NCI-H446 (cell line): ENCODE data around the gene AKAP13.

ENCODE experiments used
- DNase-seq, 2 experiments: peaks; one replicate each; lab custom pipeline; 2025; lab: John Stamatoyannopoulos, UW

The AKAP13 gene

GRCh38 chr15:85672332-85673084 is 292.1 kb downstream of the AKAP13 start:
- no peak for DNase-seq

- DNase-seq: no peak
Measured at GRCh38 chr15:85673326-85673725, 292.9 kb downstream of the AKAP13 start.

DNA sequence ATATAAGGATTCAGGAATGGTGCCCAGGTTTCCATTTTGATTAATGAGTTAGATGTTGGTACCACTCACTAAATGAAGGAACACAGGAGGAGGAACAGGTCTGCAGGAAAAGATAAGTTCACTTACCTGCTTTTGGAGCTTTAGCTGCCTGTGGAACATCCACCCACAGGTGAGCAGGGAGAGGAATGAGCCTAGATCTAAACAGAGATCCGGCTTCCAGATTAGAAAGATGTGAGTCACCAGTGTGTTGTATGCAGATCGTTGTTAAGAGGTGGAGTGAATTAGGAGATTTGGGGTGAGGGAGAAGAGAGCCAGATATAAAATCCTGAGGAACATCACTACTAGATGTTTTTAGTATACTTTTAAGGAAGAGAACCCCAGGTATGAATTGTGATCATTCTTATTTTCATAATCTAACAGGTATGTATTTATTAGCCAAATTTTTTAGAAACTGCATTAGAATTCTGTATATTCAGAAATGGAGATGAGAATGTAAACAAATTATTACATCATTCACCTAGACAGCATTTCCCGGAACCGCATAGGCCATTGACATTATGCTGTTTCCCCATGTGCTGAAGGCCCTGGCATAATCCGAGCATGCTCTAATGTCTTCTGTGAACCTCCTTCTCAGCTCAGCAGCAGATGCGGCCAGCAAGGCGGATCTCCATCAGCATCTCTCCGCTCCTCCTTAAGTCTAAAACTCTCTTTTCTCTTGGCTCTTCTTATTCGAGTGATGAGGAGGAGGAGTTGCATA is 296.1 kb downstream of the AKAP13 start:
- DNase-seq: no peak

GRCh38 chr15:85679231-85679630 is 298.8 kb downstream of the AKAP13 start:
- no peak for DNase-seq

GRCh38 chr15:85681386-85681785 is 301.0 kb downstream of the AKAP13 start:
- DNase-seq: no peak

- no peak for DNase-seq
Measured at GRCh38 chr15:85684174-85684710, 303.8 kb downstream of the AKAP13 start.

DNA sequence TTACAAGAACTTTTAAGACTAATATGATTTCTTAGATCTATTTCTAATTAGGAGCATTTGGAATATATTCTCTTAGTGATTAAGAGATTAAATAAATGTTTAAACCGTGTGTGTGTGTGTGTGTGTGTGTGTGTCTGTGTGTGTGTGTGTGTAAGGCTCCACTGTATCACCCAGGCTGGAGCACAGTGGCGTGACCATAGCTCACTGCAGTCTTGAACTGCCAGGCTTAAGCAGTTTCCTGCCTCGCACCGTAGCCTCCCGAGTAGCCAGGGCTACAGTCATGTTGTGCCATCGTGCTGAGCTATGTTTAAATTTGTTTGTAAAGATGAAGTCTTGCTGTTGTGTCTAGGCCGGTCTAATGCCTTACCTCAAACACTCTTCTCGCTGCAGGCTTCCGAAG is 305.0 kb downstream of the AKAP13 start:
- DNase-seq: no peak

DNA sequence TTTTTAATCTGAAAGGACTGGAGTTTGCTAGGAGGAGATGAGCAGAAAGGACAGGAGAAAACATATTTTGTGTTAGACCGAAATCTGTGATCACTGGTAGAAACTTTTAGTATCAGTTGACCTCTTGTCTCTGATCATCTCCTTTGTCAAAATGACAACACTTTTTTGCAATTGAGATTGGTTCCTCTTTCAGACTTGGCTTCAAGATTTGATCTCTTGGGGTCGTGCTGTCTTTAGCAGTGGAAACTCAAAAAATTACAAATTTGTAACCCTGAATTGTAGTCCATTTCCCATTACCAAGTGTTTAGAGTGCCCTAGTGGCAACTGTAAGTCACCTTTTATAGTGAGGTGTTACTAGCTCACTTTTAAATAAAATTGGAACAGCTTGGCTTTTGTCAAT is 306.9 kb downstream of the AKAP13 start:
- no peak for DNase-seq

DNA sequence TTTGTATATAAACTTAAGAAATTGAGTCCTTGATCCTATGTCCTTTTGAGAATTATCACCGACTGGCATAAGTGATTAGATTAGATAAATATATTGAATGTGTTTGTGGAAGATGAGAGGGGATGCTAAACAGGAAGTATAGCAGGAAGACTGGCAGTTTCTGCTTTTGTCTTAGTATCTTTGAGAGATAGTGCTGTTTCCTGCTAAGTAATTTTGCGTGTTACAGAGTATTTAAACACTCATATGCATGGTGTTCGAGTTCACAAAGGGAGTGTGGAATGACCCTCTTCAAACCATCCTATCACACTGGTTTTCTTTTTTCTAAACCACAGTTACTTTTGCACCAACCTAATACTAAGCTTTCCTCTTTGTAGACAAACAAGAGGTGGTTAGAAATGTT is 308.3 kb downstream of the AKAP13 start:
- DNase-seq: no peak

- DNase-seq: no peak
Measured at GRCh38 chr15:85689729-85690128, 309.3 kb downstream of the AKAP13 start.

DNA sequence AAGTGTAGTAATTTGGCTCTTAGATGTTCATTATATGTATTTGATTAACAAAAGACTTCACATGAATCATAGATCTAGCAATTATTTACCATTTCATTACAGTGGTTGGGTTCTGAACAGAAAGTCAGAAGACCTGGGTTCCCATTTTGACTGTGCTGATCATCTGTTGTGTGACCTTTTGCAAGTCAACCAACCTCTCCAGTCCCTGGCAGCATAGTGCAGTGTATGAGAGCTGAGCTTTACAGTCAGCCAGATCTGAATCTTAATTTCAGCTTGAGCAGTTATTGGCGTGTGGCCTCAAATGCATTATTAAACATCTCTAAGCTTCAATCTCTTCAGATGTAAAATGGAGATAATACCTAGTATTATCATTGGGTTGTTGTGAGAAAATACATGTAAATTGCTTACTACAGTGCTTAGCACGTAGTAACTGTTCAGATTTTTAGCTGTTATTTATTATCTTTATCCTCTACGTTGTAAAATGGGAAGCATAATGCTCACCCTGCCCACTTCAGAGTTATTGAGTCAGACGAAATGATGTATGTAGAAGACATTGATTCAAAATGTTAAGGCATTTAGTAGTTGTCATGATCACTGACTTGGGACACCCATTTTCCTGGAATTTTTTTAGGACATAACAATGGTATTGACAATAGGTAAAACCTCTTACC is 310.3 kb downstream of the AKAP13 start:
- no peak for DNase-seq

GRCh38 chr15:85691350-85692240 is 311.2 kb downstream of the AKAP13 start:
- no peak for DNase-seq

GRCh38 chr15:85692321-85692720 is 311.9 kb downstream of the AKAP13 start:
- no peak for DNase-seq

- DNase-seq: no peak
Measured at GRCh38 chr15:85692873-85693272, 312.5 kb downstream of the AKAP13 start.

- DNase-seq: no peak
Measured at GRCh38 chr15:85693277-85693676, 312.9 kb downstream of the AKAP13 start.

DNA sequence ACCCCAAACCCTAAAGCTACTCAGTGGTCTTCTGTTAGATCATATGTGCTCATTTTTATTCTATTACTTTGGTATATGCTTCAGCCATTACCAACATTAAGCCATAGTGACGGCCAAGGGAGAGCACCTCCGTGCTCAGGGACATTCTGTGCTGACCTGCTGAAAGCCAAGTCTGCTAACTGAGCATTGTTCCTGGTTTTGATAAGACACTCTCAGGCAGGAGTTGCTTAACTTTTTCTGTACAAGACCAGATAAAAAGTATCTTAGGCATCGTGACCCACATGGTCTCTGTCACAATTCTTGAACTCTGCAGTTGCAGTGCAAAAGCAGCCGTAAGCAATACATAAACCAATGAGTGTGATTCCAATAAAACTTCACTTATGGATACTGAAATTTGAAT is 313.7 kb downstream of the AKAP13 start:
- DNase-seq: no peak

- no peak for DNase-seq
Measured at GRCh38 chr15:85700767-85701166, 320.4 kb downstream of the AKAP13 start.

DNA sequence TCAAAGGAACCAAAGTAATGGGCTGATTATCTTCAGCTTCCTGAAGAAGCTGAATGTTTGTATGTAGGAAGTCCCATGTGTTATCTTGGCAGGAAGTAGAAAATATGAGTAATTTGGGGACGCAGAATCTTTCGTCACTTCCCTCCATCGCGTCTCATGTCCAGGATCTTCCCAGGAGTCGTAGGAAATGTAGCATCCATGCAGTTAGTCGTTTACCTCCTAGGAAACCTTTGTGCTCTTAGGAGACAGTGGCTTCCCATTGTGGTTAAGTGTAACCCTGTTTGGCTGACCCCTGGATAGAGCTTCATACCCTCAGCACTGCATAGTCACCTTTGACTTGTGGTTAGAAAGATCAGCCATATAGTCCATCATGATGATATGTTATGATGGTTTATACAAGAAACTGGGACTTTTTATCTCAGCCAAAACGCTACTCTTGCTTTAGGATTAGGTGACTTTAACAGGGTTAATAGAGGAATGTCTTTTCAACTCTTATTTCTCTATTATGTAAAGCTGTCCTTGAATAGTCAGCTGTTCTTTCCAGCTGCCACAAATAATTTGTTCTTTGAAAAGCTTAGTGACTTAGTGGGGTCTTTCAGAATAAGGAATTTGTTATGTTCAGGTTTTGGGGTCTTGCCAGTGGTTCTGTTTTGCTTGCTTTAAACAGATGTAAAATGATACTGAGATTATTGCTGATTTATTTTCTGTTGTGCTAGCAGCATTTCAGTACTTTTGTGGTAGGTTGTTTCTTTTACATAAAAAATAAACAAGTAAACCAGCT is 322.1 kb downstream of the AKAP13 start:
- no peak for DNase-seq

DNA sequence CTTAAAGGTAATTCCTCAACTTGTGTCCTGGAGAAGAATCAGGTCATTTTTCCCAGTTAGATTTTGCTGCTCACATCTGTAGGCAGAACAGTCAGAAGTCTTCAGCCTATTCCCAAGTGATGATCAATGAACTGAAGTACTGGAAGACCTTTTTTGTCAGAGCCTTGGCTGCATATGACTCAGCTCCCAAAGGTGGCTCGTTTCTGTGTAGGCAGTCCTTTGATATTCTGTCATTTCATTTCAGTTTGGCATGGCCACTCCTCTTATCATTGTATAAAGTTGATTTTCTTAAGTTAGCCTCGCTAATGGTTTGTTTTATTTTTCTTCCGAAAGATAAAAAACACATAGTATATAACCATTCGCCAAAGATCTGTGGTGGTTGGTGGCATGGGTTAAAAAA is 323.7 kb downstream of the AKAP13 start:
- DNase-seq: no peak

DNA sequence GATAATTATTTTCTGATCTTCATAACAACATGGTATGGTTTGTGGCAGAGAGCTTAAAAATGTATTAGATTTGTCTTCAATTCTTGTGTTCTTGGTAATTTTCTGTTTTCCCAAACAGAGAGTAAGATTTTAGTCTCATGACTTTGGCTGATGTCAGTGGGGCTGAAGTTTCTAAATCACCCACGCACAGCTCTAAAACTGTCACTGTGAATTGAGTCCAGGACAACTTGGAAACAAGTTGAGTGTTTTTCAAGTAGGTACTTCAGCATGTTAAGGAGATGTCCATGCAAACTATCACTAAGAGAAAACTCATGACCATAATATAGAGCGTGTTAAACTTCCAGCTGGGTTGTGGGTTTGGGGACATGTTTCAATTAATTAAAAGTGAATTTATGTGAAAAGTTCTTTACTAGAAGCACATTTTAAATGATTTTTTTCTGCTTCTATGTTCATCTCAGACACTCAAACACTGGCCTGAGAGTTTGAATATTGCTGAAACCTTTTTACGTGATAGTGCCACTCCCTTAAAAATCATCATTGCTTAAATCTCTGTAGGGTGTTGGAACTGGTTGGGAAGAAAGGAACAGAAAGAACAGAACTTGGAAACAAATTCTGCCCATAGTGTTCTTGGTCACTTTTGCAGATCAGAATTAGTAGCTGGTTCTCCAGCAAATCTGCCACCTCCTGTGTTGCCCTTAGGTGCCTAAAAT is 324.5 kb downstream of the AKAP13 start:
- no peak for DNase-seq
